Measurements from ENCODE around the gene LINGO4.

The LINGO4 gene

DNA sequence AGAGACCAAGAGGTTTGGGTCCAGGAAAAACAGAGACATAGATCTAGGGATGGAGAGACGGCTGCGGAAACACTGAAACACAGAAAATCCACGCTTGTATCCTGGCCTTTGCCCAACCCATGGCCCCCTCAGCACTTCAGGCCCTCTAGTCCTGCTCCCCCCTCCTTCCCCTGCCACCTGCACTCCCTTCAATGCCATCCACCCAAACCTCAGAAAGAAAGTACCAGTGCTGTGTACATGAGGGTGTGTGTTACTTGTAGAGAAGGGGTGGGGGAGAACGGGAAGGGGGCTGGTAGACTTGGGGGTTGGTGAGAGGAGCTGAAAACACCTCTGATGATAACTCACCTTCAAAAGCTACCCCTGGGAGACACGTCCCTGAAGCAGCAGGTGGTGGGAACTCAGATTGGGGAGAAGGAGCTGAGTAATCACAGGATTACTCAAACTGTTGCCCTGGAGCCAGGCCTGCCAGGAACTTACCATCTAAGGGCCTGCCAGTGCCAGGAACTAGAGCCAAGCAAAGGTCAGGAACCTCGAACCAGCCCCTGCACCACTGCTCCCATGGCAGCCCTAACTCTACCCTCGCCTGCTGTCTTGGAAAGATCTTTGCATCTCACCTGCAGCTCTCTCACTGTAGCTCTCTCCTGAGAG, 14.9 kb upstream of the LINGO4 start:
- TF ChIP-seq, protein P1, sequence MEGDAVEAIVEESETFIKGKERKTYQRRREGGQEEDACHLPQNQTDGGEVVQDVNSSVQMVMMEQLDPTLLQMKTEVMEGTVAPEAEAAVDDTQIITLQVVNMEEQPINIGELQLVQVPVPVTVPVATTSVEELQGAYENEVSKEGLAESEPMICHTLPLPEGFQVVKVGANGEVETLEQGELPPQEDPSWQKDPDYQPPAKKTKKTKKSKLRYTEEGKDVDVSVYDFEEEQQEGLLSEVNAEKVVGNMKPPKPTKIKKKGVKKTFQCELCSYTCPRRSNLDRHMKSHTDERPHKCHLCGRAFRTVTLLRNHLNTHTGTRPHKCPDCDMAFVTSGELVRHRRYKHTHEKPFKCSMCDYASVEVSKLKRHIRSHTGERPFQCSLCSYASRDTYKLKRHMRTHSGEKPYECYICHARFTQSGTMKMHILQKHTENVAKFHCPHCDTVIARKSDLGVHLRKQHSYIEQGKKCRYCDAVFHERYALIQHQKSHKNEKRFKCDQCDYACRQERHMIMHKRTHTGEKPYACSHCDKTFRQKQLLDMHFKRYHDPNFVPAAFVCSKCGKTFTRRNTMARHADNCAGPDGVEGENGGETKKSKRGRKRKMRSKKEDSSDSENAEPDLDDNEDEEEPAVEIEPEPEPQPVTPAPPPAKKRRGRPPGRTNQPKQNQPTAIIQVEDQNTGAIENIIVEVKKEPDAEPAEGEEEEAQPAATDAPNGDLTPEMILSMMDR (conservative IDR thresholded peaks at IDR 0.05) = no peak
- no peak overlapping the region for H3K27ac ChIP-seq

DNA sequence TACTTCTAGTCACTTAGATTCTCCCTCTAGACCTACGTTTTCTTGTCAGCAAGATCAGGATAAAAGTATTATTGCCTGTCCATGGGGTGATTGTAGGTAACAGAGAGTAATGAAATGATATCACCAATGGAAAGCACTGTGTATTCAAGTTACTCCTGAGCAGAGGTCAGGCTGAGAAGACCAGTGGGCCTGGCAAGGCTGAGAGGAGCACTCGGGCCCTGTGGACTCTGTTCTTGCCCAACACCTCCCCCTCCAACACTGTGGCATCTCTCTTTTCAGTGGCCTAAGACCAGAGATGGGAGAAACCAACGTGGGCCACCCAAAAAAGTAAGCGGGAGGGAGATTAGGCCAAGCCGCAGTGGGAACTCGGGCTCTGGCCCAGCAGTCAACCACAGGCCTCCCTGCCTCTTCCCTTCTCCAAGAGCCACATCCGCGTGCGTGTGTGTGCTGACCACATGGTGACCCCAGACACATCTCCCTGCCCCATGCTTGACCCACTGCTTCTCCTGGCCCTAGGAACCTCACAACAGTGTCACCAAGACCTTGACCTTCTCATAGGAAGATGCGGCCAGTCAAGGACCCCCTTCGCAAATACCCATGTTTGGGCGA, 14.1 kb upstream of the LINGO4 start:
- no peak overlapping the region for H3K27ac ChIP-seq
- TF ChIP-seq, protein P1 (conservative IDR thresholded peaks at IDR 0.05) = no peak

DNA sequence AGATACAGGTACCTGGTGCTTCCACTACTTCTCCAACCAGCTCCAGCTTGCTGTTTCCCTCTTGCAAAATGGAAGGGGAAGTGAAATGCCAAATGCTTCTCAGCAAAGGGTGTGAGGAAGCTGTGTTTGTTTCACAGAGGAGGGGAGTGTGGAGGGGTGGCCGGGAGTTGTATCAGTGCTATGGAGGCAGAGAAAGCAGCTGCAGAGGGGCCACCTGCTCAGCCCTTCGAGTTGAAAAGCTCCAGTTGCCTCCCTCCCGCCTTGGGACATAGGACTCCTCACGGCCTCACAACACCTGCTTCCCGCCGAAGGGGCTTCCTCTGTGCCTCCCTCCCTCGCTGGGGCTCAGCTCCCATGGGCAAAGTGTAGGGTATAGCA, 12.1 kb upstream of the LINGO4 start:
- H3K27ac ChIP-seq = no peak overlapping the region
- TF ChIP-seq, protein P1 (conservative IDR thresholded peaks at IDR 0.05) = no peak

DNA sequence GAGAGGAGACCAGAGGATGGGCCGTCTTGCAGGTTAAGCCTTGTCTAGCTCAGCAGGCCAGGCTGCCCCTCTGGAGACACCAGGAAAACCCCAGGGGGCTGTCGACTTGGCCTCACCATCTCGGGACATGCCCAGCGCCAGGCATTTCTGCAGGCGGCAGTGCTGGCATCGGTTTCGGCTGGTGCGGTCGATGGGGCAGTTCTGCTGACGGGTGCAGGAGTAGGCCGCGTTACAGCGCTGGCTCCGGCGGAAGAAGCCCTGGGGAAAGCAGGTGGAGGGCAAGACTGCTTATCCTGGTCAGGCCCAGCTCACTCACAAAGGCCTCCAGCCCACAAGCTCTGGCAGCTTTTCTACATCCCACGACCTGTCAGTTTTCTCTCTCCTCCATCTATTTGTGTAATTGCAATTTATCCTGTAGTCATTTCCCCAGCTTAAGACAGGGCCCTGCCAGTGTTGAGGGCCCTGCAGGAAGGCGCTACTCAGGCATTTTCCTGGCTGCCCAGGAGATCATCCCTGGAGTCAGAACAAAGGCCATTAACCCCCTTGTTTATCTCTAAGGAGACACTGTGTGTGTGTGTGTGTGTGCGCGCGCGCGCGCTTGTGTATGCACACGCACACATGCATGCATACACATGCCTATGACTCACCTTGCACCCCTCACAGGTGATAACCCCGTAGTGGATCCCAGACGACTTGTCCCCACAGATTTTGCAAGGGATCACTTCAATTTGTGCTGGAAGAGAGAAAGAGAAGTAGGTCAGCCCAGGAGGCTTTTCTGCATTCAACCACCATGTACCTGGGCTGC, 11.5 kb upstream of the LINGO4 start:
- TF ChIP-seq, protein P1 (conservative IDR thresholded peaks at IDR 0.05) = no peak
- no peak overlapping the region for H3K27ac ChIP-seq

DNA sequence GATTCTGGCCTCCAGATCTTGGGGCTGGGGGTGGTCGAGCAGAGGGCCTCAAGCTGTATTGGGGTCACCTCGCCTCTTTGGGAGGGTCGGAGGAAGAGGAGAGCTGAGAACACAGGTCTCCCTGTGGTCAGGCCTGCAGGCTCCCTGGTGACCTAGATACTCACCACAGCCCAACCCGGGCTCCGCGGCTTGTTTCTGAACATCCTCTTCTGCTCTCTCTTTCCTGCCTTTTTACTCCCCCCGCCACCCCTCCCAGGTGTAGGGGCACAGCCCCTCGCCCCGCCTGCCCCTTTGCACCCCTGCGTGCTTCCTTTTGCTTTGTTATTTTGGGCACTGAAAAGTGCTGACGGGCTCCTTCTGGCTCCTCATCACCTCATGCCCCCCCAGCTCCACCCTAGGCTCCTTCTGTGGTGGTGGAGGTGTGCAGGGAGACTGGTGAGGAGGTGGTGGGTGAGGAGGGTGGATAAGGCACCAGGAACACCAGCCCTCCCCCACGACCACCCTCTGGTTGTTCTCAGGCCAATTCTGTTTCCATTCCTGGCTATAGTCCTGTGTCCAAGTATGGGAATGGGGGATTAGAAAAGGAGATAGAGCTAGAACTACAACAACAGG, 10.6 kb upstream of the LINGO4 start:
- no peak overlapping the region for H3K27ac ChIP-seq
- TF ChIP-seq, protein P1 (conservative IDR thresholded peaks at IDR 0.05) = no peak

DNA sequence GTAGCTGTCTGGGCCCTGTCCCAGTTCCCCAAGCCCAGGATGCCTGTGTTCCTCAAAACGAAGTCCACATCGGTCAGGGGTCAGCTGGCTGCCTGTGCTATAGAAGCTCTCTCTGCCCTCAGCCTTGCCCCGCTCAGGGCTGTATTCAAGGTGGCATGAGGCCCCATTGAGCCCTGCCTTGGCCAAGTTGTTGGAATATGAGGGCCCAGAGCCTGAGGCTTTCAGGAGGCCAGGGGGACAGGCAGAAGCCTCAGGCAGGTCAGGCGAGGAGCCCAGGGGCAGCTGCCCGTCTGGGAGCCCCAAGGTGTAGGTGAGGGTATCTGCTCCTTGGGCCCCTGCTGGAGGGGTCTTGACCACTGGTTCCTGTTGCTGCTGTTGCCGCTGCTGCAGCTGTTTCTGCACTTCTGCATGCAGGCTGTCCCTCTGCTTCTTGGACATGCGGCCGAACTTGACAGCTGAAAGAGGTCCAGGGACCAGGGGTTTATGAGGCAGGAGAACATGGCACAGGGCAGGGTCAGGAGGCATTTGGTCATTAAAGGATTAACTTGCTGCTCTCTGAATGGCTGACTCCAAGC, 9.8 kb upstream of the LINGO4 start:
- no peak overlapping the region for H3K27ac ChIP-seq
- TF ChIP-seq, protein P1 (conservative IDR thresholded peaks at IDR 0.05) = no peak

DNA sequence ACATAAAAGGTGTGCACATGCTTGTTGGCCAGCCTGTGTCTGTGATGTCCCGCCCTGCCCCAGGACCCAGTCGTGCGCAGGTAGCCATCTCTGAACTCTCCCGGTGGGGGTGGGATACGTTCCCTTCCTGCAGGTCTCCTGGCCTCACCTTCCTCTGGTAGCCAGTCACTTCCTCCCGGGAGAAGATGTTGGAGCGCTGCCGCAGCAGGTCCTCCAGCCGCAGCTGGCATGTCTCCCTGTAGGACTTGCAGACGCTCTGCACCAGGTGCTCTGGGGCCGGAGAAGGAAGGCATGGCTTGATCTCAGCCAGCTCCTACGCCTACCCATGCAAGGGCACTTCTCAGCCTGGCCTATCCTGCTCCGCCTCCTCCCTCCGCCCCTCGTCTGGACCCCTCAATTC, 9.2 kb upstream of the LINGO4 start:
- H3K27ac ChIP-seq = no peak overlapping the region
- TF ChIP-seq, protein P1 (conservative IDR thresholded peaks at IDR 0.05) = no peak
